HG03571 (cell line): ENCODE data around the gene NIM1K.
"Not testable (repeated sequence)": the region's sequence is repeated elsewhere in the genome, so short reads cannot be mapped to it uniquely, and the experiment has no call there.

ENCODE experiments used
- ATAC-seq: cut with Tn5 transposase; IDR thresholded peaks from one replicate; pipeline ENCODE4 v1.9.1; 2021; ENCODE audit not compliant: unreplicated experiment

The NIM1K gene

GRCh38 chr5:43191740-43192557 is at the start of gene NIM1K:
Gene NIM1K (plus strand): TSS chr5:43192225. CDS start chr5:43245776, 53,551 bp downstream.
- peak; percentile 85 for ATAC-seq

GRCh38 chr5:43145071-43145470 is 47.0 kb upstream of the NIM1K start:
- ATAC-seq, result no peak

GRCh38 chr5:43146958-43147357 is 45.1 kb upstream of the NIM1K start:
- no peak for ATAC-seq

- ATAC-seq, result no peak
Observed at GRCh38 chr5:43148417-43148816, 43.6 kb upstream of the NIM1K start.

- ATAC-seq, result no peak
Observed at GRCh38 chr5:43149231-43149630, 42.8 kb upstream of the NIM1K start.

- no peak for ATAC-seq
Observed at GRCh38 chr5:43150075-43150474, 42.0 kb upstream of the NIM1K start.

- no peak for ATAC-seq
Observed at GRCh38 chr5:43150748-43151147, 41.3 kb upstream of the NIM1K start.

- no peak for ATAC-seq
Observed at GRCh38 chr5:43152946-43153345, 39.1 kb upstream of the NIM1K start.

GRCh38 chr5:43154469-43154868 is 37.6 kb upstream of the NIM1K start:
- ATAC-seq, result no peak

- ATAC-seq, result no peak
Observed at GRCh38 chr5:43155394-43156096, 36.5 kb upstream of the NIM1K start.

- ATAC-seq, result no peak
Observed at GRCh38 chr5:43156388-43156787, 35.6 kb upstream of the NIM1K start.

- no peak for ATAC-seq
Observed at GRCh38 chr5:43157068-43157467, 35.0 kb upstream of the NIM1K start.

- no peak for ATAC-seq
Observed at GRCh38 chr5:43161244-43161643, 30.8 kb upstream of the NIM1K start.

GRCh38 chr5:43164801-43165200 is 27.2 kb upstream of the NIM1K start:
- ATAC-seq, result not testable (repeated sequence)

GRCh38 chr5:43165323-43165722 is 26.7 kb upstream of the NIM1K start:
- no peak for ATAC-seq

GRCh38 chr5:43168175-43168574 is 23.9 kb upstream of the NIM1K start:
- no peak for ATAC-seq

GRCh38 chr5:43171451-43171850 is 20.6 kb upstream of the NIM1K start:
- no peak for ATAC-seq

GRCh38 chr5:43171926-43172325 is 20.1 kb upstream of the NIM1K start:
- ATAC-seq, result no peak

GRCh38 chr5:43172779-43173178 is 19.2 kb upstream of the NIM1K start:
- ATAC-seq, result no peak

- no peak for ATAC-seq
Observed at GRCh38 chr5:43174586-43174985, 17.4 kb upstream of the NIM1K start.

GRCh38 chr5:43179836-43180235 is 12.2 kb upstream of the NIM1K start:
- no peak for ATAC-seq

GRCh38 chr5:43182421-43182820 is 9.6 kb upstream of the NIM1K start:
- ATAC-seq, result no peak
